ENCODE data around the gene CCDC90B. TPM values are rescaled to one million over a fixed set of nuclear protein-coding genes. Genes with fewer than 3 reads are reported as not detected.
"Not testable (repeated sequence)": the region's sequence is repeated elsewhere in the genome, so short reads cannot be mapped to it uniquely, and the experiment has no call there.

CCDC90B gene, protein sequence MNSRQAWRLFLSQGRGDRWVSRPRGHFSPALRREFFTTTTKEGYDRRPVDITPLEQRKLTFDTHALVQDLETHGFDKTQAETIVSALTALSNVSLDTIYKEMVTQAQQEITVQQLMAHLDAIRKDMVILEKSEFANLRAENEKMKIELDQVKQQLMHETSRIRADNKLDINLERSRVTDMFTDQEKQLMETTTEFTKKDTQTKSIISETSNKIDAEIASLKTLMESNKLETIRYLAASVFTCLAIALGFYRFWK
- total RNA-seq (2014; rRNA removed; shearing (Covaris generic)) = 60.7 and 74.3 TPM in 2 replicates
- 26.3 and 32.8 TPM in 2 replicates for polyA plus RNA-seq (2014; cell fraction: nucleus; rRNA removed)

- peak; percentile 95 for DNase-seq (ENCODE audit: extremely low read depth, low read depth)
Observed at GRCh38 chr11:83285771-83286528, at the start of gene CCDC90B. Gene CCDC90B, minus strand, starts transcription at chr11:83286367. Its CDS starts 395 bp downstream, at chr11:83285972.

DNA sequence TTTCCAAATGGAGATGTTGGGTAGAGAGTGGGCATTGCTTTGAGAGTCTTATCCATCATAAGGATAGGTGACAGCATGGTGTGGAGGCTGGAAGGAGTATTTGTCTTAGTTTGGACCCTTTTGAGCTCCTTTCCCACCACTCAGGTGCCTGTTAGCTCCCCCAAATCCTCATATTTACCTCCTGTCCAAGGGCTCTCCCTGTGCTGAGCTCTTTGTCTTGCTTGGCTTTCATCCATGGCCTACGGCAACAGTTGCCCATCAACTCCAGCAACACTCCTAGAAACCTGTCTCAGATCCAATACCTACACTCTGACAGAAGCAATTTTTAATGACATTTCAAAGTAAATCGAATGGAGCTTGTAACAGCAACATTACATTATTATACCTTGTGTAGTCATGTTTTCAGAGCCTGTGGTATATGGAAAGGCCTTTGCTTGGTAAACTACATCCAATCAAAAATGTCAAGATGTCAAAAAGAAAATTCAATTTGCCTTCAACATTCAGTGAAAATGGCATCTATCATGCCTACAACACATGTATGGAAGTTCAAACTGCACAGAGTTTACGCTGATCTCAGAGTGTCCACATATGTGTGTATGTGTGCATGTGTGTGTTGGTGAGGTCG lies 49.4 kb upstream of the CCDC90B start:
- no peak for DNase-seq (ENCODE audit: extremely low read depth, low read depth)

DNA sequence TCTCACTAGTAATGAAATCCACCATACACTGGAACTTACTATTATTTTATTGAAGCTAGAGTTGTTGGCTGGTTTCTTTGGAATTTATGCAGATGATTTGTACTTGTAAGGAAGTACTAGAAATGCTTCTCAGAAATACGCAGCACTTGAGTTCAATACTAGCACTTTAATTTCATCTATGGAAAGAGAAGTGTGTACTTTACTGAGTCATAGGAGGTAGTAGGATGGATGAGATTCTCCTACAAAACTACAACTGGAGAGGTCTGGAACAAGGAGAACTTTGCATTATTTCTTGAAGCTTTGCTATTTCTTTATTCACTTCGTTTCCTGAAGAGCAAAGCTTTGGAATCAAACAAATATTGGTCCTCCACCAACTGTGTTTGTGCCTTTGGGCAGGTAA lies 44.1 kb upstream of the CCDC90B start:
- no peak for DNase-seq (ENCODE audit: extremely low read depth, low read depth)

DNA sequence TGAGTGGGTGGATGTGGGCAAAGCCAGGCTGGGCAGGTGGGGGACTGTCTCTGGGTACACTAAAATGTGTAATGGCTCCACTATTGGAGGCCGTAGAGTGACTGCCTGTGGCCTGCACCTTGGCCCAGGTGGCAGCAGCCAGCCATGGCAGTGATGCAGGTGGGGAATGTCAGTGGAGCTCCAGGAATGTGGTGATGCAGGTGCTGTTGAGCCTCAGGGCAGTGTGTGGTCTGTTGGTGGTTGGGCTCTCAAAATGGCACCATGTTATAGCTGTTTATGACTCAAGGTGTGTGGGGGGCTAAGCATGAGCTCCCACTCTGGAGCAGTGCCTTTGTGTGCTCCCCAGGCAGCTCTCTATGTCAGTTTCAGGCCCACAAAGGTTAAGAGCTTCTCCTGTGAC lies 40.2 kb upstream of the CCDC90B start:
- no peak for DNase-seq (ENCODE audit: extremely low read depth, low read depth)

DNA sequence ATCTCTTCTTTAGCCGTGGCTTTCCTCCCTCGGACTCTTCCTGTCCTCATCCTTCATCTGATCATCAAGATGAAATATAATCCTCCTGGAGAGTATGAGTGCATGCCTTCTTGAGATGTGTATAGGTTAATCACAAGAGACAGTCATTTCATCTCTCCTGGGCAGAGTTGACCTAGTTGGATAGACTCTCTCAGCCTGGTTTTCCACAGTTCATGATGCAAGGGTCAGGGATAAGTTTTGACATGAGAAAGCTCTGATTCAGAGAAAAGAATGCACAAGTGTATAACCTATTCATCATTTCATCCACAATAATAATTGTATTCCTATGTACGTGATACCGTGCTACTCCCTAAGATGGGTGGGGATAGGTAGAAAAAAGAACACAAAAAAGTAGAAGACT lies 33.2 kb upstream of the CCDC90B start:
- no peak for DNase-seq (ENCODE audit: extremely low read depth, low read depth)

DNA sequence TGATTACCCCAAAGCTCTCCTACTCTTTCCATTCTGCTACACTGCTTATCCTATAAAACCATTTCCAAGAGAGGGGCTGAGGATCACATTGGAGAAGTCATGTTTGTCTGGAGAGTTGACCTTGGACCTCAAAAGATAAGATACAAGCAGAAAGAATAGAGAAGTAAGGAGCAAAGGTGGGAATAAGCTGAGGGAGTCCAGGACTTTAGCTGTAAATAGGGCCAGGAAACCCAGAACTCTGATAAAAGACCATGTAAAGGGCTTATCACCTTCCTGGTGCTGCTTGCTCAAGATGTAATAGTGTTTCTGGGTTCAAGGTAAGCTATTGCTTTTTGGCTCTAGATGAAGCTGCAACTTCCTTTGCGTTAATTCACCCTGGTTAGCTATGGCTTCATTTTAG lies 32.8 kb upstream of the CCDC90B start:
- no peak for DNase-seq (ENCODE audit: extremely low read depth, low read depth)

DNA sequence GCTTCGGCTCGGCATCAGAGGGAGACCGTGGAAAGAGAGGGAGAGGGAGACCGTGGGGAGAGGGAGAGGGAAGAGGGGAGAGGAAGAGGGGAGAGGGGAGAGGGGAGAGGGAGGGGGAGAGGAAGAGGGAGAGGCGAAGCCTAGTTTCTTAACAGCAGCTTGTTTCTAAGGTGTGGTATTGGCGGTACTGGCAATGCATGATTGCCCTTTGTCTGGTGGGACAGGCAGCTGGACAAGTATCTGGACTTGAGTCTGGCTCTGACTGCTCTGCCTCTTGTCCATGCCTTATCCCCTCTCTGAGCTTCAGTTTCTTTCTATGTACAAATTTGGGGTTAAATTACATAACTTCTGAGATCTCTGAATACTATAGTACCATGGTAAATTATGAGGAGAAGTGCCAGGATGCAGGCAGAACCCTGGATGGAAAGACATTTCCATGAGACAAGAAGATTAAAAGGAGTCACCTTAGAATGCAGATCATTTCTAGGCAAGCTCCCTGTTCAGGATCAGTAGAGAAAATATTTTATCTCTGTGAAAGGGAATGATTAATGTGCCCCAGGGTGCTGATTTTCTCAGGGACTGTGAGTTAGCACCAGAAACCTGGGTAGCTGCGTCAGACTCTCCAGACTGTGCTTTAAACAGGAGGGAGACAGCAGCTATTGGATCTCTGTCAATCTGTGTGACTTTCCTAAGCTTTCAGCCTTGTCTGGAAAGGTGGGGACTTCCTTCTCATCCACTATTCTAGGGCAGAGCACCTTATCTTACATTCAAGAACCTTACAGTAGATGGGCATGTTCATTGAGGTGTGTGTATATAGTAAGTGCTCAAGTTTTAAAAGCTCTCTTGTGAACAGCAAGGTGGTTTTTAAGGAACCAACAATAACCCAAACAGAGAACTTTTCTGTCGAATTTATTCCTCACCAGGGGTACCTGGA lies 31.9 kb upstream of the CCDC90B start:
- no peak for DNase-seq (ENCODE audit: extremely low read depth, low read depth)

DNA sequence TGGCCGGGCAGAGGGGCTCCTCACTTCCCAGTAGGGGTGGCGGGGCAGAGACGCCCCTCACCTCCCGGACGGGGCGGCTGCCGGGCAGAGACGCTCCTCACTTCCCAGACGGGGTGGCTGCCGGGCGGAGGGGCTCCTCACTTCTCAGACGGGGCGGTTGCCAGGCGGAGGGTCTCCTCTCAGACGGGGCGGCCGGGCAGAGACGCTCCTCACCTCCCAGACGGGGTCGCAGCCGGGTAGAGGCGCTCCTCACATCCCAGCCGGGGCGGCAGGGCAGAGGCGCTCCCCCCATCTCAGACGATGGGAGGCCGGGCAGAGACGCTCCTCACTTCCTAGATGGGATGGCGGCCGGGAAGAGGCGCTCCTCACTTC lies 30.7 kb upstream of the CCDC90B start:
- not testable (repeated sequence) for DNase-seq (ENCODE audit: extremely low read depth, low read depth)

DNA sequence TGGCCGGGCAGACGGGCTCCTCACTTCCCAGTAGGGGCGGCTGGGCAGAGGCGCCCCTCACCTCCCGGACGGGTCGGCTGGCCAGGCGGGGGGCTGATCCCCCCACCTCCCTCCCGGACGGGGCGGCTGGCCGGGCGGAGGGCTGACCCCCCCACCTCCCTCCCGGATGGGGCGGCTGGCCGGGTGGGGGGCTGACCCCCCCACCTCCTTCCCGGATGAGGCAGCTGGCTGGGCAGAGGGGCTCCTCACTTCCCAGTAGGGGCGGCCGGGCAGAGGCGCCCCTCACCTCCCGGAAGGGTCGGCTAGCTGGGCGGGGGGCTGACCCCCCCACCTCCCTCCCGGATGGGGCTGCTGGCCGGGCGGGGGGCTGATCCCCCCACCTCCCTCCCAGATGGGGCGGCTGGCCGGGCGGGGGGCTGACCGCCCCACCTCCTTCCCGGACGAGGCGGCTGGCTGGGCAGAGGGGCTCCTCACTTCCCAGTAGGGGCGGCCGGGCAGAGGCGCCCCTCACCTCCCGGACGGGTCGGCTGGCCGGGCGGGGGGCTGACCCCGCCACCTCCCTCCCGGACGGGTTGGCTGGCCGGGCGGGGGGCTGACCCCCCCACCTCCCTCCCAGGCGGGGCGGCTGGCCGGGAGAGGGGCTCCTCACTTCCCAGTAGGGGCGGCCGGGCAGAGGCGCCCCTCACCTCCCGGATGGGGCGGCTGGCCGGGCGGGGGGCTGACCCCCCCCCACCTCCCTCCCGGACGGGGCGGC lies 30.2 kb upstream of the CCDC90B start:
- DNase-seq (ENCODE audit: extremely low read depth, low read depth) = not testable (repeated sequence)

GRCh38 chr11:83312430-83312829 lies 26.3 kb upstream of the CCDC90B start:
- no peak for DNase-seq (ENCODE audit: extremely low read depth, low read depth)

GRCh38 chr11:83311701-83312100 lies 25.5 kb upstream of the CCDC90B start:
- DNase-seq (ENCODE audit: extremely low read depth, low read depth) = no peak

- no peak for DNase-seq (ENCODE audit: extremely low read depth, low read depth)
Observed at GRCh38 chr11:83310718-83311117, 24.6 kb upstream of the CCDC90B start.

- DNase-seq (ENCODE audit: extremely low read depth, low read depth) = not testable (repeated sequence)
Observed at GRCh38 chr11:83308536-83308935, 22.4 kb upstream of the CCDC90B start.

DNA sequence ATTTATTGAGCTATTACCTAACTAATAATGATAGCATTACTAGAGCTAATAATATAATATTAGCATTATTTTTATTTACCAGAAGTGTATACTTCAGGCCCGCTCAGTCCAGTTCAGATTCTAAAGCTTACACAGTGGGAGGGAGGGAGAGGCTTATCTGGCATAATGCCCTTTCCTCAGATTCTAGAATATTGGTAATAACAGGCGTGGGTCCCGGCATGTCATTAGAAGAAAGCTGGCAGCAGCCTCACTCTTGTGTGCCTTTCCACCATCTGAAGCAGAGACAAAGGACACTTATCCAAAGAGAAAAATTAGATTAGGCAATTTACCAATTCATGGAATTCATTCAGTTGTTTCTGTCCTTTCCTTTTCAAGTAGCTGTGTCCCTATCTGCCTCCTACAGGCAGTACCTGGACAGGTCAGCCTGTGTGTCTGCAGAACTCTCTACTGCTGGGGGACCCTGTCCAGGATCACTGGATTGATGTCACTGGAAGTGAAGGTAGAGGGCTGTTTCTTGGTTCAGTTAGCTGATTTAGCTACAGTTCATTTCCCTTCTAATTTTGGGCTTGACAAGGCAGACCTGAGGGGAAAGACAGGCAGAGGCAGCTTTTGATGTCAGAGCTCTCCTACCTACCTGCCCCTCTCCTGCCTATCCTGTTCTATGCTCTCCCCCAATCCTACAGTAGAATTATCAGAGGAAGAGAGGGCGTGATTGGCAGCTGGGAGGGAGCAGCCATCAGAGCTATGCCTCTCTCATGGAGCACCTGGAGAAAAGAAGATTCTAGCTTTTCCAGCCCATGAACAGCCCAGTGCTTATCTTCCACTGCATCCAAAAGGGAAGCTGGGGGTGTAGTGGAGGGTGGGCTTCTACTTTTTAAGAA lies 20.3 kb upstream of the CCDC90B start:
- DNase-seq (ENCODE audit: extremely low read depth, low read depth) = no peak

GRCh38 chr11:83303316-83303715 lies 17.1 kb upstream of the CCDC90B start:
- DNase-seq (ENCODE audit: extremely low read depth, low read depth) = no peak

DNA sequence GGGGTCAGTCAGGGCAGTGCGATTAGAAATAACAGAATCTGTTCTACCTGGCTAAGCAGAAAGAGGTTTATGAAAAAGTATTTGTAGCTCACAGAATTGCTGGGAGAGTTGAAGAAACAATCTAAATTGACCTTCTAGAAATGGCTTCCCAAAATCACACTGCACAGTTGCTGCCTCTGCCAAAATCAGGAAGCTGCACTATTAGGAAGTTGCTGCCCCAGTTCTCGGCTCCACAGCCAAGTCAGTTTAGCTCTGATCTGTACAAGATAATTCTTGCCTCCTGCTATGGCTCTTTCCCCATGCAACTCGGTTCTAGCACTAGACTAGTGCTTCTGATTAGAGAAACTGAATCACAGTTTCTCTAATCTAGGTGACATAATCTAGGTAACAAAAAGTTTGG lies 16.0 kb upstream of the CCDC90B start:
- no peak for DNase-seq (ENCODE audit: extremely low read depth, low read depth)

DNA sequence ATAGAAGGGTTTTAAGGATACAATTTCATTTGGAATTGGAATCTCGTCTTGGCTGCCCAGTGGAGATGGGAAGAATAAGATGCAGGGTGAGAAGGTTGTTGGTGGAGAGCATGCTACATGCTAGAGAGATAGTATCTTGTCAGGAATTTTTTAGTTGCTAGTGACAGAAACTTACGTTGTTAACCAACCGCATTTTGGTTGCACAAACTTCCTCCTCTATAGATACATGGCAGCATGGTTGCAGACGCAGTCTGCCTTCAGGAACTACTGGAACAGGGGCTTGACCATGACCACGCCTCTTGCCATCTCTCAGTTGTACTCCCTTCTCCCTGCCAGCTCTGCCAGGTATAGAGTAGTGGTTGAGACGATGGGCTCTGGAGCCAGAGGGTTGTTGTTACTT lies 13.5 kb upstream of the CCDC90B start:
- DNase-seq (ENCODE audit: extremely low read depth, low read depth) = no peak

- no peak for DNase-seq (ENCODE audit: extremely low read depth, low read depth)
Observed at GRCh38 chr11:83294208-83294607, 8.0 kb upstream of the CCDC90B start.

DNA sequence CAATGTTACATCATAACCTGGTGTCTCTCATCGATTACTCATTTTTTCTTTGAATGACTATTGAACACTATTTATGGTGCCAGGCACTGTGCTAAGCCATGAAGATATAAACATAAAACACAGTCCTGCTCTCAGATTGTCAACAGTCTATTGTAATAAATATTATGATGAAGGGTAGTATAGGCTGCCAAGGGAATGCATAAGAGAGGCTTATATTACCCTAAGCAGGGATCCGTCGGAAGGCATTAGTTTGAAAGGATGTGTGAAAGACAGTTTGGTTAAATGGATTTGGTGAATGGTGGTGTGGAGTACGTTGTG lies 7.2 kb upstream of the CCDC90B start:
- DNase-seq (ENCODE audit: extremely low read depth, low read depth) = no peak

Data from NCI-H460 (cell line).